Gastrocnemius medialis (tissue), 4 donors: ENCODE measurements around the gene URAD.

Experiments
- POLR2A ChIP-seq, 2 donors: fragments of 450-650 bp; IDR thresholded peaks; one replicate each; pipeline ENCODE4 v1.6.1; 2017; ENCODE audit warnings: antibody characterized with exemption in 2 of 2, mild to moderate bottlenecking in 2 of 2, moderate library complexity in 2 of 2
- TF ChIP-seq, protein P1 (sequence below), 5 experiments: fragments of 450-650 bp in 3 of 5; fragments of 200-600 bp in 2 of 5; sonication (generic) in 2 of 5; IDR thresholded peaks in 4 of 5; conservative IDR thresholded peaks in 1 of 5; 1 replicate in 4 of 5; 2 replicates in 1 of 5; pipeline ENCODE4 v1.5.1; 2016 to 2019; ENCODE audit warnings: antibody characterized with exemption in 5 of 5, mild to moderate bottlenecking in 3 of 5, moderate library complexity in 3 of 5

DNA sequence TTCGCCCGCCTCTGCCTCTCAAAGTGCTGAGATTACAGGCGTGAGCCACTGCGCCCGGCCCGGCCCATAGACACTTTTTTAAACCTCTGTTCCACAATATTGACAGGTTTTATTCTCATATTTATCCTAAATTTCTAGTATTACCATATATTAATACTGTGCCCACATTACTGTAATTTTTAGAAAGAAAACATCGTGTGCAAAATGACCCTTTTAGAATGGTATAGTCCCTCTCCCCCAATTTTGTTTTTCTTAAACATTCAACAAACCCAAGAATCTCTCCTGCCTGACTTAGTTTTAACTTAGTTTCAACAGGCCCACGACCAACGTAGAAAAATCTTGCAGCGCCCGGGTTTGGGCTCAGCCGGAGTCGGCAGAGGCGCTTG lies 28.5 kb downstream of the URAD start:
- TF ChIP-seq, protein P1, sequence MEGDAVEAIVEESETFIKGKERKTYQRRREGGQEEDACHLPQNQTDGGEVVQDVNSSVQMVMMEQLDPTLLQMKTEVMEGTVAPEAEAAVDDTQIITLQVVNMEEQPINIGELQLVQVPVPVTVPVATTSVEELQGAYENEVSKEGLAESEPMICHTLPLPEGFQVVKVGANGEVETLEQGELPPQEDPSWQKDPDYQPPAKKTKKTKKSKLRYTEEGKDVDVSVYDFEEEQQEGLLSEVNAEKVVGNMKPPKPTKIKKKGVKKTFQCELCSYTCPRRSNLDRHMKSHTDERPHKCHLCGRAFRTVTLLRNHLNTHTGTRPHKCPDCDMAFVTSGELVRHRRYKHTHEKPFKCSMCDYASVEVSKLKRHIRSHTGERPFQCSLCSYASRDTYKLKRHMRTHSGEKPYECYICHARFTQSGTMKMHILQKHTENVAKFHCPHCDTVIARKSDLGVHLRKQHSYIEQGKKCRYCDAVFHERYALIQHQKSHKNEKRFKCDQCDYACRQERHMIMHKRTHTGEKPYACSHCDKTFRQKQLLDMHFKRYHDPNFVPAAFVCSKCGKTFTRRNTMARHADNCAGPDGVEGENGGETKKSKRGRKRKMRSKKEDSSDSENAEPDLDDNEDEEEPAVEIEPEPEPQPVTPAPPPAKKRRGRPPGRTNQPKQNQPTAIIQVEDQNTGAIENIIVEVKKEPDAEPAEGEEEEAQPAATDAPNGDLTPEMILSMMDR (IDR thresholded peaks at IDR 0.05 in 4 of 5, conservative IDR thresholded peaks at IDR 0.05 in 1 of 5): no peak
- TF ChIP-seq POLR2A (IDR thresholded peaks at IDR 0.05): no peak
